HG03135 (cell line): Measurements from ENCODE around the gene ARID1B.

Source experiments
- ATAC-seq: cut with Tn5 transposase; IDR thresholded peaks from one replicate; pipeline ENCODE4 v1.9.1; 2021; ENCODE audit warnings: mild to moderate bottlenecking, moderate library complexity; ENCODE audit not compliant: unreplicated experiment

ARID1B gene

GRCh38 chr6:157013649-157014304 is 236.6 kb downstream of the ARID1B start:
- no peak for ATAC-seq

- ATAC-seq = no peak
Measured at GRCh38 chr6:157014871-157015270, 237.7 kb downstream of the ARID1B start.

- no peak for ATAC-seq
Measured at GRCh38 chr6:157017022-157017421, 239.8 kb downstream of the ARID1B start.

GRCh38 chr6:157017861-157018260 is 240.7 kb downstream of the ARID1B start:
- no peak for ATAC-seq

GRCh38 chr6:157019115-157019641 is 242.0 kb downstream of the ARID1B start:
- ATAC-seq = no peak

GRCh38 chr6:157019733-157020132 is 242.6 kb downstream of the ARID1B start:
- no peak for ATAC-seq

GRCh38 chr6:157020398-157020797 is 243.2 kb downstream of the ARID1B start:
- ATAC-seq = no peak

- ATAC-seq = peak; percentile 43
Measured at GRCh38 chr6:157020881-157021343, 243.7 kb downstream of the ARID1B start.

- ATAC-seq = peak; percentile 73
Measured at GRCh38 chr6:157021344-157021992, 244.3 kb downstream of the ARID1B start.

- peak; percentile 51 for ATAC-seq
Measured at GRCh38 chr6:157021993-157022740, 245.0 kb downstream of the ARID1B start.

GRCh38 chr6:157023958-157024357 is 246.8 kb downstream of the ARID1B start:
- ATAC-seq = no peak

GRCh38 chr6:157024745-157025144 is 247.6 kb downstream of the ARID1B start:
- no peak for ATAC-seq

GRCh38 chr6:157025437-157025836 is 248.3 kb downstream of the ARID1B start:
- ATAC-seq = no peak

GRCh38 chr6:157029980-157030690 is 253.0 kb downstream of the ARID1B start:
- peak; percentile 68 for ATAC-seq

GRCh38 chr6:157030755-157031154 is 253.6 kb downstream of the ARID1B start:
- ATAC-seq = no peak

- ATAC-seq = no peak
Measured at GRCh38 chr6:157032923-157033322, 255.7 kb downstream of the ARID1B start.

GRCh38 chr6:157033428-157034140 is 256.4 kb downstream of the ARID1B start:
- ATAC-seq = no peak

- no peak for ATAC-seq
Measured at GRCh38 chr6:157034436-157035230, 257.5 kb downstream of the ARID1B start.

- ATAC-seq = no peak
Measured at GRCh38 chr6:157035546-157035945, 258.4 kb downstream of the ARID1B start.
